Stimulated activated CD4-positive, alpha-beta T cell treated with anti-CD3 and anti-CD28 coated beads, Interleukin-2, amount 100 ng/mL, for 24 hours (primary cell): ENCODE results near the gene ABR.
"Not testable (repeated sequence)": the region's sequence is repeated elsewhere in the genome, so short reads cannot be mapped to it uniquely, and the experiment has no call there.

Experiments
- DNase-seq, 2 donors: peaks; one replicate each; pipeline ENCODE4 v3.0.0-alpha.2; 2020

Gene ABR

GRCh38 chr17:1094591-1094990 lies 85.2 kb downstream of the ABR start:
- no peak for DNase-seq

GRCh38 chr17:1091900-1092299 lies 87.9 kb downstream of the ABR start:
- no peak for DNase-seq

GRCh38 chr17:1091190-1091534 lies 88.6 kb downstream of the ABR start:
- no peak for DNase-seq

- no peak for DNase-seq
Observed at GRCh38 chr17:1090465-1091189, 89.2 kb downstream of the ABR start.

- DNase-seq: no peak
Observed at GRCh38 chr17:1089915-1090314, 89.9 kb downstream of the ABR start.

GRCh38 chr17:1087381-1088241 lies 92.2 kb downstream of the ABR start:
- DNase-seq: peak in 1 of 2 donors; percentile 18

GRCh38 chr17:1083451-1084187 lies 96.2 kb downstream of the ABR start:
- DNase-seq: no peak

GRCh38 chr17:1082579-1082978 lies 97.2 kb downstream of the ABR start:
- DNase-seq: no peak

GRCh38 chr17:1078831-1079561 lies 100.8 kb downstream of the ABR start:
- no peak for DNase-seq

GRCh38 chr17:1077986-1078711 lies 101.6 kb downstream of the ABR start:
- DNase-seq: no peak

- no peak for DNase-seq
Observed at GRCh38 chr17:1077581-1077985, 102.2 kb downstream of the ABR start.

- no peak for DNase-seq
Observed at GRCh38 chr17:1076982-1077302, 102.8 kb downstream of the ABR start.

- DNase-seq: no peak
Observed at GRCh38 chr17:1076299-1076981, 103.3 kb downstream of the ABR start.

- no peak for DNase-seq
Observed at GRCh38 chr17:1074886-1075605, 104.7 kb downstream of the ABR start.

GRCh38 chr17:1073963-1074625 lies 105.7 kb downstream of the ABR start:
- not testable (repeated sequence) for DNase-seq

GRCh38 chr17:1073241-1073962 lies 106.4 kb downstream of the ABR start:
- no peak for DNase-seq

- no peak for DNase-seq
Observed at GRCh38 chr17:1072551-1072961, 107.2 kb downstream of the ABR start.

GRCh38 chr17:1071103-1071825 lies 108.5 kb downstream of the ABR start:
- no peak for DNase-seq

- no peak for DNase-seq
Observed at GRCh38 chr17:1070411-1070810, 109.4 kb downstream of the ABR start.
